Activated CD4-positive, alpha-beta T cell treated with anti-CD3 and anti-CD28 coated beads for 24 hours (primary cell): ENCODE results near the gene PFKL.

Source experiments
- DNase-seq, 2 donors: peaks; one replicate each; pipeline ENCODE4 v3.0.0-alpha.2; 2020; ENCODE audit warnings: low read depth in 2 of 2

PFKL gene

GRCh38 chr21:44363278-44363677 lies 63.4 kb downstream of the PFKL start:
- DNase-seq, result no peak

- no peak for DNase-seq
Observed at GRCh38 chr21:44364151-44365053, 64.5 kb downstream of the PFKL start.

DNA sequence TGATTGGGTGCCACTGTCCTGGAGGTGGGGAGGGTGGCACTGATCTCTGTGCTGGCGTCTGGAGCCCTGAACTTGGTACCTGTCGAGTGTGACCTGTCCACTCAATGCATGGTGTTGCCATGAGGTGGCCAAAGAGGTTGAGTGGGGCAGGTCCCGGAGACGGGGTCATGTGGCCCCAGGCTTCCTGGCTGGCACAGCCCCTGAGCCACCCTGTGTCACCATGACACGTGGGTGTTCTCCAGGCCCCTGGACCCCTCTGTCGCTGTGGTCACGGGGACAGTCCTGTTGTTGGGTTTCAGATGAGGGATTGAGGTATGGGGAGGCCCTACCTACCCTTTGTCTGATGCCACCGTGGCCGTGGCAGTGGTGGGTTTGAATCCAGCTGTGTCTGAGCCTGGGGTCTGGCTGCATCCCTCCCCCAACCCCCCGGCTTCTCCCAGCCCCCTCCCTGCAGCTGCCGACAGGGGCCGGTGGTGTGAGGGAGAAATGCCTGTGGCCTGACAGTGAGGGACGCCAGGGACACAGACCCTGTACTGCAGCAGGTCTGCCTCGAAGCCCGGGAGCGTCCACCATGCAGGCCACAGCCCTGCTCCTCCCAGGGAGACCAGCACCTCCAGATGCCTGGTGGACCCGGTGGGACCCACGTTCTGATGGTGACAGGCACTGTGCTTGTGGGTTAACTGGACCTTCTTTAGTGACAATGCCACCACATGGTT lies 65.6 kb downstream of the PFKL start:
- no peak for DNase-seq

DNA sequence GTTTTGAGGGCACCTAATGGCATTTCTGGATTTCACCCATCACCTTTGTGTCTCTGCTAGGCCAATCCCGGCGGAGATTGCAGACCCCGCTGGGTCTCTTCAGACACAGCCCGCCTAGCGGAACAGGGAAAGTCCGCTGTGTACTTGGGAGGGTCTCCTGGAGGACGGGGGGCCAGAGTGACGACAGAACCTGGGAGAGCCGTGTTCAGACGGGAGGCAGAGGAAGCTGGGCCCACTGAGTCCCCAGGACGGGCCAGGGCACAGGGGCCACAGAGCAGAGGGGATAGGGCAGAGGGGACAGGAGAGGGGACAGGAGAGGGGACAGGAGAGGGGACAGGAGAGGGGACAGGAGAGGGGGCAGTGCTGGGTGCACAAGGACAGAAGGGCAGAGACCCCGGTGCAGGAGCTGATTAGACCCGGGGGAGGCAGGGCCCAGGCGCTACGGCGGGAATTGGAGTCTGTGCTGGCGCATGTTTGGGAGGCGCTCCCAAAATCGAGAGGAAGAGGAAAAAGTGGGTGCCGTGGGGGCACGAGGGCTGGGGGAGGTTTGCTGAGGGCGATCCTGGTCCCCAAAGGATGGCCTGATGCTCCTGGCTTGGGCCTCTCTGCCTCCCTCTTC lies 66.2 kb downstream of the PFKL start:
- no peak for DNase-seq

DNA sequence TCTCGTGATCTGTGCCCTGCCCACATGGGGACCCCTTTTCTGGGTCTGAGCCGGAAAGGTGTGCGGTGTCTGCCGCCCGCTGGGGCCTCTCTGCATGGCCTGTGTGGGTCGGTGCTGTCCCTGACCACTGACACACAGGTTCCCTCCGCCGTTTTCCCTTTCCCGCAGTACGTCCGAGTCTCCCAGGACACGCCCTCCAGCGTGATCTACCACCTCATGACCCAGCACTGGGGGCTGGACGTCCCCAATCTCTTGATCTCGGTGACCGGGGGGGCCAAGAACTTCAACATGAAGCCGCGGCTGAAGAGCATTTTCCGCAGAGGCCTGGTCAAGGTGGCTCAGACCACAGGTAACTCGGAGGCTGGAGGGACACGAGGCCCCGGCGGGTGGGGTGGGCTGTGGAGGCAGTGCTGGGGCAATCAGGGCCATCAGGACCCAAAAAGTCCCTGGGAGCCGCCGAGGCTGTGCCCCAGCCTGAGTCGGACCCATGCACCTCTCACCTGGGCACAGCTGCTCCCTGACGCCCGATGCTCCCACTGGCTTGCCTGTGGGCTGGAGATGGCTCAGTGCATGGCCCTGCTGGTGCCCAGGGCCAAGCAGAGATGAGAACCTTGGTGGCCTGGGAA lies 66.8 kb downstream of the PFKL start:
- no peak for DNase-seq

DNA sequence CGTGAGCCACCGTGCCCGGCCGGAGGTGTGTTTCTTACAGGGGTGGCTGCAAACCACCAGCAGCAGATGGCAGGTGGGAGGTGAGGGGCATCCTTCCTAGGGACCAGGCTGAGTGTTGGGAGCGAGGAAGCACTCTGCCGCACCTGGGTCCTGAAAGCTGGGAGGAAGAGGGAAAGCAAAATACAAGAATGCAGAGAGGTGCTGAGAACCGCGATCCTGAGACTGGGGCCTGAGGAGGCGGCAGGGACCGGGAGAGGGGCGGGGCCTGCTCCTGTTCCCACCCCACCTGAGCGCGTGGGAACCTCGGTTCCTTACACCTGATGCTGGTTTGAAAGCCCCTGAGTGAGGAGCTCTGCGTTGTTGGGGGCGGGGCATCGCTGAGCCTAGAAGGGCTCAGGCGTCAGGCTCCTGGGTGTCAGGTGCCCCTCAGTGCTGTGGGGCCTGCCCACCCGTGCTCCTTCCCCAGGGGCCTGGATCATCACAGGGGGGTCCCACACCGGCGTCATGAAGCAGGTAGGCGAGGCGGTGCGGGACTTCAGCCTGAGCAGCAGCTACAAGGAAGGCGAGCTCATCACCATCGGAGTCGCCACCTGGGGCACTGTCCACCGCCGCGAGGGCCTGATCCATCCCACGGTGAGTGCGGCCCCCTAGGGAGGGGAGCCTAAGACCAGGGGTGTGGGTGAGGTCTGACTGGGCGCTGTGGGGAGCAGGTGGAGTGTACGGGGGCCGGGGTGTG lies 69.0 kb downstream of the PFKL start:
- DNase-seq, result no peak

DNA sequence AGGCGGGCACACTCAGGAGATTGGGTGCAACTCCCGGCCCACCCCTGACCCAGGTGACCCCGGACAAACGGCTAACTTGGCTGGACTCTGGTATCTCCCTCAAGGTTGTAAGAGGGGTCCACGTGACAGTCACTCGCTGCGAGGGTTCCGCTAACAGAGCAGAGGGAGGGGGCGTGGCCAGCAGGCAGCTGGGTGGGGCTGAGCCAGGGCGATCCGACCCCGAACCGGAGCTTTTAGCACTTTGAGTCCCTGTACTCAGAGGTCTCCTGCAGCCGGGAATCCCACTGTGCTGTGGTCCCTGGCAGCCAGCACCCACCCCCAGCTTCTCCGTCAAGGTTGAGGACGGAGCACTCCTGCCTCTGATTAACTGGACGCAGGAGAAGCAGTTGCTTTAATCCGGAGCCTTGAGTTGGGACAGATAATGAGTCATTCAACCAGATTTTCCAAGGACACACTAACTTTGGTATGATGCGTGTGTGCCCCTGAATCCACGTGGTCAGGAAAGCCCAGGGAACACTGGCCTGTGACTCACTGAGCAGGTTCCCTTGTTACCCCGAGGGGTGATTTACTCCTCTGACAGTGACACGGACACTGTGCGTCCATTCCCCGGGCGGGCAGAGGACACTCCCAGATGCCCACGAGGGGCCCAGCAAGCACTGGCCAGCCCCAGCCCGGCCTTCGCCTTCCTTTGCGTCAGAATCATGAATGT lies 70.3 kb downstream of the PFKL start:
- DNase-seq, result no peak

GRCh38 chr21:44370786-44371410 lies 71.0 kb downstream of the PFKL start:
- DNase-seq, result no peak

DNA sequence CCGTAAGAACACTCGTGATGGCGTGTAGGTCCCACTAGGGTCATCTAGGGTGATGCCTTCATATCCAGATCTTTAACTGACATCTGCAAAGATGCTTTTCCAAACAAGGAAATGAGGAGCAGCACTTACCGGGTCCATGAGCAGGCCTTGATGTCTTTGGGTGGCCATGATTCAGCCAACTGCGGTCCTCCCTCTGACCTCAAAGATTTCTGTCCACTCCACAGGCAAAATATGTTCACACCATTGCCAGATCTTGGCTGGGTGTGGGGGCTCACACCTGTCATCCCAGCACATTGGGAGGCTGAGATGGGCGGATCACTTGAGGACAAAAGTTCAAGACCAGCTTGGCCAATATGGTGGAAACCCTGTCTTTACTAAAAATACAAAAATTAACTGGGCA lies 71.7 kb downstream of the PFKL start:
- DNase-seq, result no peak

- no peak for DNase-seq
Observed at GRCh38 chr21:44372616-44373015, 72.8 kb downstream of the PFKL start.

DNA sequence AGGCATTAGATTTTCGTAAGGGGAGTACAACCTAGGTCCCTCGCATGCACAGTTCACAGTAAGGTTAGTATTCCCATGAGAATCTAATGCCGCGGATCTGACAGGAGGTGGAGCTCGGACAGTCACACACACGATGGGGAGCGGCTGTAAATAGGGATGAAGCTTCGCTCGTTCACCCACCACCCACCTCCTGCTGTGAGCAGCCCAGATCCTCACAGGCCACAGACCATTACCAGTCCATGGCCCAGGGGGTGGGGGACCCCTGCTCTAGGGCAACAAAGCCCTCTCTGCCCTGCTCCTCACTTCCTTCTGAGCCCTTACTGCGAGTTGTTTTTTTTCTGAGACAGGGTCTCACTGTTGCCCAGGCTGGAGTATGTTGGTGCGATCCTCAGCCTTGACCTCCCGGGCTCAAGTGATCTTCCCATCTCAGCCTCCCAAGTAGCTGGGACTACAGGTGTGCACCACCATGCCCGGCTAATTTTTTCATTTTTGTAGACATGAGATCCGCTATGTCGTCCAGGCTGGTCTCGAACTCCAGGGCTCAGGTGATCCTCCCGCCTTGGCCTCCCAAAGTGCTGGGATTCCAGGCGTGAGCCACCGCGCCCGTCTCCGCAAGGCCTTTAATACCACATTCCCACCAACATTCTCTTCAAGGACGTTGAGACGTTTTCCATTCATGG lies 74.9 kb downstream of the PFKL start:
- DNase-seq, result no peak

- DNase-seq, result no peak
Observed at GRCh38 chr21:44375281-44375651, 75.4 kb downstream of the PFKL start.

- DNase-seq, result no peak
Observed at GRCh38 chr21:44375761-44376241, 75.9 kb downstream of the PFKL start.

GRCh38 chr21:44376606-44377005 lies 76.8 kb downstream of the PFKL start:
- no peak for DNase-seq
